Neural cell (in vitro differentiated cells): ENCODE measurements around the gene HOXA10. TPM values are rescaled to one million over a fixed set of nuclear protein-coding genes. Genes with fewer than 3 reads are reported as not detected.

Experiments used
- H2AFZ ChIP-seq: fragments of 200-600, 300-800 bp; sonication (generic), shearing (Covaris generic); 2 replicates; pipeline ENCODE4 v1.6.0; 2014; ENCODE audit warnings: low read depth, mild to moderate bottlenecking, antibody characterized with exemption, low read length, moderate library complexity
- H3F3A ChIP-seq: fragments of 200-600 bp; shearing (Covaris generic); 2 replicates; pipeline ENCODE4 v1.6.1; 2016; ENCODE audit warnings: mild to moderate bottlenecking, moderate library complexity, mixed read lengths, antibody characterized with exemption, low read length; ENCODE audit not compliant: insufficient read depth, poor library complexity, severe bottlenecking
- H3K27ac ChIP-seq: fragments of 200-600, 300-800 bp; sonication (generic), shearing (Covaris generic); 2 replicates; pipeline ENCODE4 v1.5.1; 2014; ENCODE audit warnings: mild to moderate bottlenecking, low read length, moderate library complexity
- H3K27me3 ChIP-seq: fragments of 300-800, 200-600 bp; sonication (generic), shearing (Covaris generic); 2 replicates; pipeline ENCODE4 v1.6.0; 2014; ENCODE audit warnings: mild to moderate bottlenecking, low read depth, low read length, moderate library complexity; ENCODE audit not compliant: insufficient read depth
- H3K36me3 ChIP-seq: fragments of 300-800, 200-600 bp; sonication (generic), shearing (Covaris generic); 2 replicates; pipeline ENCODE4 v1.5.1; 2014; ENCODE audit warnings: mild to moderate bottlenecking, antibody characterized with exemption, low read length, moderate library complexity; ENCODE audit not compliant: insufficient read depth
- H3K4me2 ChIP-seq: fragments of 300-800, 200-600 bp; sonication (generic), shearing (Covaris generic); 2 replicates; pipeline ENCODE4 v1.6.0; 2014; ENCODE audit warnings: mild to moderate bottlenecking, low read length
- H3K4me3 ChIP-seq: fragments of 300-800, 200-600 bp; sonication (generic), shearing (Covaris generic); 2 replicates; pipeline ENCODE4 v1.5.1; 2014; ENCODE audit warnings: mild to moderate bottlenecking, low read length, moderate library complexity
- H3K79me2 ChIP-seq: fragments of 200-600 bp; shearing (Covaris generic); replicated peaks from 2 replicates; pipeline ENCODE4 v1.6.0; 2014; ENCODE audit warnings: mild to moderate bottlenecking, low read length, moderate library complexity; ENCODE audit not compliant: insufficient read depth
- H3K9ac ChIP-seq: fragments of 300-800, 200-600 bp; sonication (generic), shearing (Covaris generic); 2 replicates; pipeline ENCODE4 v1.6.1; 2016; ENCODE audit warnings: mild to moderate bottlenecking, low read length, mixed read lengths
- H3K9me2 ChIP-seq: fragments of 200-600 bp; shearing (Covaris generic); 2 replicates; pipeline ENCODE4 v1.6.1; 2016; ENCODE audit warnings: mild to moderate bottlenecking, low read length, mixed read lengths; ENCODE audit not compliant: insufficient read depth
- H3K9me3 ChIP-seq: fragments of 200-600, 300-800 bp; sonication (generic), shearing (Covaris generic); 2 replicates; pipeline ENCODE4 v1.6.1; 2016; ENCODE audit warnings: mild to moderate bottlenecking, mixed run types, low read length, moderate library complexity, mixed read lengths
- H4K20me1 ChIP-seq: fragments of 200-600 bp; shearing (Covaris generic); 2 replicates; pipeline ENCODE4 v1.6.1; 2016; ENCODE audit warnings: mild to moderate bottlenecking, mixed run types; ENCODE audit not compliant: insufficient read depth
- EP300 ChIP-seq: fragments of 450-650 bp; conservative IDR thresholded peaks from 2 replicates; pipeline ENCODE4 v1.6.1; 2014; ENCODE audit warnings: antibody characterized with exemption, mild to moderate bottlenecking, moderate library complexity; ENCODE audit not compliant: poor library complexity, severe bottlenecking
- EZH2 ChIP-seq: fragments of 200-600, 300-800 bp; shearing (Covaris generic), sonication (generic); IDR thresholded peaks from 2 replicates; pipeline ENCODE4 v1.6.1; 2014; ENCODE audit warnings: antibody characterized with exemption, low read length, borderline replicate concordance, mild to moderate bottlenecking; ENCODE audit not compliant: insufficient read depth, poor library complexity, severe bottlenecking
- MXI1 ChIP-seq: fragments of 450-650 bp; conservative IDR thresholded peaks from 2 replicates; pipeline ENCODE4 v1.6.1; 2014; ENCODE audit warnings: antibody characterized with exemption, mild to moderate bottlenecking; ENCODE audit not compliant: poor library complexity, severe bottlenecking
- POLR2AphosphoS5 ChIP-seq: IDR thresholded peaks from 2 replicates; pipeline ENCODE4 v1.6.1; 2012
- RAD21 ChIP-seq: fragments of 450-650 bp; conservative IDR thresholded peaks from 2 replicates; pipeline ENCODE4 v1.6.1; 2014; ENCODE audit warnings: antibody characterized with exemption, mild to moderate bottlenecking, moderate library complexity
- REST ChIP-seq: IDR thresholded peaks from 2 replicates; pipeline ENCODE4 v1.6.1; 2012; ENCODE audit warnings: borderline replicate concordance
- SMC3 ChIP-seq: fragments of 450-650 bp; conservative IDR thresholded peaks from 2 replicates; pipeline ENCODE4 v1.6.1; 2014; ENCODE audit warnings: antibody characterized with exemption, mild to moderate bottlenecking, moderate library complexity; ENCODE audit not compliant: poor library complexity
- TAF1 ChIP-seq: IDR thresholded peaks from 2 replicates; pipeline ENCODE4 v1.6.1; 2012; ENCODE audit warnings: low read depth
- polyA plus RNA-seq: library from polyadenylated mRNA; depleted of rRNA; stranded (reverse); fragments of >200 nt; gene quantifications from 2 replicates; pipeline ENCODE4 v1.2.3, GENCODE V29; 2014
- TF ChIP-seq, protein P1 (sequence below): fragments of 450-650 bp; IDR thresholded peaks from 2 replicates; pipeline ENCODE4 v1.5.1; 2014; ENCODE audit warnings: antibody characterized with exemption, mild to moderate bottlenecking, moderate library complexity; ENCODE audit not compliant: poor library complexity, severe bottlenecking

The HOXA10 gene
- polyA plus RNA-seq, 1 donor from 2014 or later, result not detected

GRCh38 chr7:27168265-27168947, 5.7 kb downstream of the HOXA10 start:
- Histone ChIP-seq H3K9ac (no peak overlapping the region), H3K4me3 (no peak overlapping the region), H3K79me2 (no peaks in the 10 kb centered on the region), H3K4me2 (no peak overlapping the region), H3F3A (no peaks in the 10 kb centered on the region), H2AFZ (no peak overlapping the region), H3K27ac (no peak overlapping the region), H3K9me2 (no peaks in the 10 kb centered on the region), H3K27me3 (peaks cover 100% of the 10 kb centered on the region), H3K9me3 (peaks cover 25% of the 10 kb centered on the region), H4K20me1 (no peaks in the 10 kb centered on the region), H3K36me3 (no peaks in the 10 kb centered on the region)
- TF ChIP-seq SMC3 (no peak), MXI1 (no peak), TAF1 (no peak), EZH2 (no peak), EP300 (no peak), POLR2AphosphoS5 (no peak), RAD21 (no peak), REST (no peak)
- TF ChIP-seq, protein P1, sequence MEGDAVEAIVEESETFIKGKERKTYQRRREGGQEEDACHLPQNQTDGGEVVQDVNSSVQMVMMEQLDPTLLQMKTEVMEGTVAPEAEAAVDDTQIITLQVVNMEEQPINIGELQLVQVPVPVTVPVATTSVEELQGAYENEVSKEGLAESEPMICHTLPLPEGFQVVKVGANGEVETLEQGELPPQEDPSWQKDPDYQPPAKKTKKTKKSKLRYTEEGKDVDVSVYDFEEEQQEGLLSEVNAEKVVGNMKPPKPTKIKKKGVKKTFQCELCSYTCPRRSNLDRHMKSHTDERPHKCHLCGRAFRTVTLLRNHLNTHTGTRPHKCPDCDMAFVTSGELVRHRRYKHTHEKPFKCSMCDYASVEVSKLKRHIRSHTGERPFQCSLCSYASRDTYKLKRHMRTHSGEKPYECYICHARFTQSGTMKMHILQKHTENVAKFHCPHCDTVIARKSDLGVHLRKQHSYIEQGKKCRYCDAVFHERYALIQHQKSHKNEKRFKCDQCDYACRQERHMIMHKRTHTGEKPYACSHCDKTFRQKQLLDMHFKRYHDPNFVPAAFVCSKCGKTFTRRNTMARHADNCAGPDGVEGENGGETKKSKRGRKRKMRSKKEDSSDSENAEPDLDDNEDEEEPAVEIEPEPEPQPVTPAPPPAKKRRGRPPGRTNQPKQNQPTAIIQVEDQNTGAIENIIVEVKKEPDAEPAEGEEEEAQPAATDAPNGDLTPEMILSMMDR, result no peak

DNA sequence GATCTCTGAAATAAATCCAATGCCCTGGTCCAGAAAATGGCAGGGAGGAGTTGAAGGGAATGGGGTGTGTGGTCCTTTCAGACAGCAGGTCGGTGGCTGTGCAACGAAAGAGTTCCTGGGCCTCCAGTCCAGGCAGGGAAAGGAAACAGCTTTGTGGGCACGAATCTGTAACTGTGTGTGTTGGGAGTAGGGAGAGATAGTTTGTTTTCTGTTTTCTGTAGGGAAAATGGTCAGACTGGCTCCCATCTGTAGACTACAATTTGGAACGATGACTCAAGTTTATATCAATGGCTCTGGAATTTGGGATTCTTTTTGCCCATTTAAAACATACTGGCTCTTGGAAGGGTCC, 6.2 kb downstream of the HOXA10 start:
- Histone ChIP-seq H3F3A (no peaks in the 10 kb centered on the region), H3K79me2 (no peaks in the 10 kb centered on the region), H3K36me3 (no peaks in the 10 kb centered on the region), H3K4me2 (no peak overlapping the region), H3K9ac (no peak overlapping the region), H3K27ac (no peak overlapping the region), H3K9me2 (no peaks in the 10 kb centered on the region), H3K9me3 (peaks cover 25% of the 10 kb centered on the region), H4K20me1 (no peaks in the 10 kb centered on the region), H3K27me3 (peaks cover 100% of the 10 kb centered on the region), H3K4me3 (no peak overlapping the region), H2AFZ (no peak overlapping the region)
- no peak for TF ChIP-seq EP300
- TF ChIP-seq TAF1, result no peak
- TF ChIP-seq, protein P1, result no peak
- no peak for TF ChIP-seq SMC3
- TF ChIP-seq REST, result no peak
- no peak for TF ChIP-seq MXI1
- no peak for TF ChIP-seq RAD21
- no peak for TF ChIP-seq POLR2AphosphoS5
- no peak for TF ChIP-seq EZH2
